Measurements from ENCODE around the gene SESTD1.

The SESTD1 gene

GRCh38 chr2:179193759-179194394 is 70.8 kb downstream of the SESTD1 start:
- H3K27me3 ChIP-seq (ENCODE audit: control insufficient read depth, insufficient read depth, low read length): no peaks in the 10 kb centered on the region
- no peaks in the 10 kb centered on the region for H3K4me1 ChIP-seq (ENCODE audit: control insufficient read depth, insufficient read depth, low read length)
- no peaks in the 10 kb centered on the region for H3K9me3 ChIP-seq (ENCODE audit: control insufficient read depth, low read length)
- no peak overlapping the region for H3K9ac ChIP-seq (ENCODE audit: low read length)
- no peaks in the 10 kb centered on the region for H3K36me3 ChIP-seq (ENCODE audit: control insufficient read depth, insufficient read depth, low read length)
- no peak overlapping the region for H3K4me3 ChIP-seq (ENCODE audit: low read length)

GRCh38 chr2:179191110-179191509 is 73.5 kb downstream of the SESTD1 start:
- H3K36me3 ChIP-seq (ENCODE audit: control insufficient read depth, insufficient read depth, low read length): no peaks in the 10 kb centered on the region
- H3K27me3 ChIP-seq (ENCODE audit: control insufficient read depth, insufficient read depth, low read length): no peaks in the 10 kb centered on the region
- H3K9ac ChIP-seq (ENCODE audit: low read length): no peak overlapping the region
- no peak overlapping the region for H3K4me3 ChIP-seq (ENCODE audit: low read length)
- no peaks in the 10 kb centered on the region for H3K9me3 ChIP-seq (ENCODE audit: control insufficient read depth, low read length)
- no peaks in the 10 kb centered on the region for H3K4me1 ChIP-seq (ENCODE audit: control insufficient read depth, insufficient read depth, low read length)

GRCh38 chr2:179186126-179186525 is 78.5 kb downstream of the SESTD1 start:
- Histone ChIP-seq H3K27me3 (ENCODE audit: control insufficient read depth, insufficient read depth, low read length) (no peaks in the 10 kb centered on the region), H3K36me3 (ENCODE audit: control insufficient read depth, insufficient read depth, low read length) (no peaks in the 10 kb centered on the region), H3K9me3 (ENCODE audit: control insufficient read depth, low read length) (no peaks in the 10 kb centered on the region), H3K4me1 (ENCODE audit: control insufficient read depth, insufficient read depth, low read length) (no peaks in the 10 kb centered on the region), H3K4me3 (ENCODE audit: low read length) (no peak overlapping the region), H3K9ac (ENCODE audit: low read length) (no peak overlapping the region)

- Histone ChIP-seq H3K4me3 (ENCODE audit: low read length) (no peak overlapping the region), H3K9me3 (ENCODE audit: control insufficient read depth, low read length) (no peaks in the 10 kb centered on the region), H3K9ac (ENCODE audit: low read length) (no peak overlapping the region), H3K27me3 (ENCODE audit: control insufficient read depth, insufficient read depth, low read length) (no peaks in the 10 kb centered on the region), H3K36me3 (ENCODE audit: control insufficient read depth, insufficient read depth, low read length) (no peaks in the 10 kb centered on the region), H3K4me1 (ENCODE audit: control insufficient read depth, insufficient read depth, low read length) (no peaks in the 10 kb centered on the region)
These were observed 80.0 kb downstream of the SESTD1 start for GRCh38 chr2:179184610-179185009.

DNA sequence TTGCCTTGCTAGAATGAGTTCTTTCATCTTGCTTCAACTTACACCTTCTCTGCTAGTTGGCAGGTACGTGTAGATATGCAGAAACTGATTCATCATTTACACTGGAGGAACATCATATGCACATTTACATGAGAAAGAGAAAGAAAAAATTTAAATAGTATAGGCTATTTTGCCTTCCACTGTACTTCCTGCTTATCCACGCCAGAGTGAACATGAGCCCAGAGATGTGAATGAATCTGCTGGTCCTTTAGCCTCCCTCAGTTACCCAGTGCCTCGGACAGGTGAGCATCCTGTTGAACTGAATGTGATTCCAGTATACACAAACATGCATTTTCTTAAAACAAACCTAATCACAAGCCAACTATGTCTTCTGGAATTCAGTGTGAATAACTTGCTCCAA is 83.6 kb downstream of the SESTD1 start:
- Histone ChIP-seq H3K4me1 (ENCODE audit: control insufficient read depth, insufficient read depth, low read length) (no peaks in the 10 kb centered on the region), H3K36me3 (ENCODE audit: control insufficient read depth, insufficient read depth, low read length) (no peaks in the 10 kb centered on the region), H3K4me3 (ENCODE audit: low read length) (no peak overlapping the region), H3K9me3 (ENCODE audit: control insufficient read depth, low read length) (no peaks in the 10 kb centered on the region), H3K27me3 (ENCODE audit: control insufficient read depth, insufficient read depth, low read length) (no peaks in the 10 kb centered on the region), H3K9ac (ENCODE audit: low read length) (no peak overlapping the region)

DNA sequence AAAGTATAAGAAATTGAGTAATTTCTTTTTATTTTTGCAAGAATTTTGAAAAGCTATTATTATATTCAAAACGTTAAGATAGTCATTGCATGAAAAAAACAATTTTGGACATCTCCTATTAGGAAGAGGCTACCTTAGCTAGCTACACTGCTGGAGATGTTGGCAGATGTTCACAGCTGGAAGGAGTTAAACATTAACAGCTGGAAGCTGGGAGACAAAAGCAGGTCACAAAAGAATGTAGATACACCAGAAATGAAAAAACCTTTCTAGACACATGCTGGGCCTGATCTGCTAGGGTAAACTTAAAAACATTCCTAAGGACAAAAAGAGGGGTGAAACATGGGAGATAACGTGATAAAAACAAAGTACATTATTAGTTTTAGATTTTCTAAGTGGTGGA is 84.4 kb downstream of the SESTD1 start:
- no peaks in the 10 kb centered on the region for H3K9me3 ChIP-seq (ENCODE audit: control insufficient read depth, low read length)
- H3K36me3 ChIP-seq (ENCODE audit: control insufficient read depth, insufficient read depth, low read length): no peaks in the 10 kb centered on the region
- H3K4me1 ChIP-seq (ENCODE audit: control insufficient read depth, insufficient read depth, low read length): no peaks in the 10 kb centered on the region
- H3K9ac ChIP-seq (ENCODE audit: low read length): no peak overlapping the region
- no peaks in the 10 kb centered on the region for H3K27me3 ChIP-seq (ENCODE audit: control insufficient read depth, insufficient read depth, low read length)
- no peak overlapping the region for H3K4me3 ChIP-seq (ENCODE audit: low read length)

- Histone ChIP-seq H3K36me3 (ENCODE audit: control insufficient read depth, insufficient read depth, low read length) (no peaks in the 10 kb centered on the region), H3K9me3 (ENCODE audit: control insufficient read depth, low read length) (no peaks in the 10 kb centered on the region), H3K27me3 (ENCODE audit: control insufficient read depth, insufficient read depth, low read length) (no peaks in the 10 kb centered on the region), H3K4me1 (ENCODE audit: control insufficient read depth, insufficient read depth, low read length) (no peaks in the 10 kb centered on the region), H3K9ac (ENCODE audit: low read length) (no peak overlapping the region), H3K4me3 (ENCODE audit: low read length) (no peak overlapping the region)
These were observed 84.9 kb downstream of the SESTD1 start for GRCh38 chr2:179179719-179180118.

DNA sequence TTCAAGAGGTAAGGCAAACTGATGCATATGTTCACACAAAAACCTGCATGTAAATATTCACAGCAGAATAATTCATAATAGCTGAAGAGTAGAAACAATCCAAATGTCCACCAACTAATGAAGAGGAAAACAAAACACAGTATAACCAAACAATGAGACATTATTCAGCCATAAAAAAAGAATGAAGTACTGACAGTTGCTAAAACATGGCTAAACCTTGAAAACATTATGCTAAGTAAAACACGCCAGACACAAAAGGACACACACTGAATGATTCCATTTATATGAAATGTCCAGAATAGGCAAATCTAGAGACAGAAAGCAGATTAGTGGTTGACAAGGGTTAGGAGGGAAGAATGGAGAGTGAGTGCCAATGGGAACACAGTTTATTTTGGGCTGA is 86.9 kb downstream of the SESTD1 start:
- Histone ChIP-seq H3K9ac (ENCODE audit: low read length) (no peak overlapping the region), H3K4me1 (ENCODE audit: control insufficient read depth, insufficient read depth, low read length) (no peaks in the 10 kb centered on the region), H3K9me3 (ENCODE audit: control insufficient read depth, low read length) (no peaks in the 10 kb centered on the region), H3K36me3 (ENCODE audit: control insufficient read depth, insufficient read depth, low read length) (no peaks in the 10 kb centered on the region), H3K4me3 (ENCODE audit: low read length) (no peak overlapping the region), H3K27me3 (ENCODE audit: control insufficient read depth, insufficient read depth, low read length) (no peaks in the 10 kb centered on the region)

DNA sequence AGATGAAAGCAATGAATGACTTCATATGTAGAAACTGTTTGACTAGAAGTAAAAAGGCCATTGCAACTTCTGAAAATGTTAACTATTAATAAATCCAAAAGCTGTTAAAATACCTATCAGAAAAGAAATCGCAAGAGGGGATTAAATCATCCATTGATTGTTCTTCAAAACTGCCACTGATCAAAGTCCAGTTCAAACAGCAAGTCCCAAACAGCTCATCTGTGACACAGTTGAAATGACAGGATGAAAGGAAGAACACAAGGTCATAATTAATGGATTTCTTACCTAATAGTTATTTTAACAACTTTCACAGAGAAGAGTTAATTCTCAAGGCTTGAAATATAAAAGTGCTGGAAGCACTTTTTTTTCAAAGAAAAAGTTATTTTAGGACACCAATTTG is 90.4 kb downstream of the SESTD1 start:
- no peak overlapping the region for H3K9ac ChIP-seq (ENCODE audit: low read length)
- H3K4me3 ChIP-seq (ENCODE audit: low read length): no peak overlapping the region
- no peaks in the 10 kb centered on the region for H3K36me3 ChIP-seq (ENCODE audit: control insufficient read depth, insufficient read depth, low read length)
- H3K4me1 ChIP-seq (ENCODE audit: control insufficient read depth, insufficient read depth, low read length): no peaks in the 10 kb centered on the region
- no peaks in the 10 kb centered on the region for H3K9me3 ChIP-seq (ENCODE audit: control insufficient read depth, low read length)
- H3K27me3 ChIP-seq (ENCODE audit: control insufficient read depth, insufficient read depth, low read length): no peaks in the 10 kb centered on the region

DNA sequence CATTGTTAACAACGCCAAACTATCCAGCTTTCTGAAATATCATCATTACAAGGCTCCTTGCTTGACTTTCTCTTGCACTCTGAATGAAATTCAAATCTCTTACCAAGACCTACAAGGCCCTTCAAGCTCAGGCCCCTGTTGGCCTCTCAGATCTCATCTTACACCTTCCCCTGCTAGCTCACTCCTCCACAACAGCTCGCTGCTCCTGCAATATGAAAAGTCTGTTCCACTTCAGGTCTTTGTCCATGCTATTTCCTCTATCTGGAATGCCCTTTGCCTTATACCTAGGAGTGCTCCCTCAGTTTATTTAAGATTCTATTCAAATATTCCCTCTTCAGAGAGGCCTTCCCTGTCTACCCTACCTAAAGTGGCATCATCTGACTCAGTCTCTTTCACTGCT is 91.7 kb downstream of the SESTD1 start:
- no peaks in the 10 kb centered on the region for H3K36me3 ChIP-seq (ENCODE audit: control insufficient read depth, insufficient read depth, low read length)
- H3K9me3 ChIP-seq (ENCODE audit: control insufficient read depth, low read length): no peaks in the 10 kb centered on the region
- H3K4me3 ChIP-seq (ENCODE audit: low read length): no peak overlapping the region
- H3K4me1 ChIP-seq (ENCODE audit: control insufficient read depth, insufficient read depth, low read length): no peaks in the 10 kb centered on the region
- no peak overlapping the region for H3K9ac ChIP-seq (ENCODE audit: low read length)
- no peaks in the 10 kb centered on the region for H3K27me3 ChIP-seq (ENCODE audit: control insufficient read depth, insufficient read depth, low read length)

GRCh38 chr2:179171371-179171770 is 93.3 kb downstream of the SESTD1 start:
- H3K9me3 ChIP-seq (ENCODE audit: control insufficient read depth, low read length): no peaks in the 10 kb centered on the region

GRCh38 chr2:179170901-179171300 is 93.7 kb downstream of the SESTD1 start:
- Histone ChIP-seq H3K4me1 (ENCODE audit: control insufficient read depth, insufficient read depth, low read length) (no peaks in the 10 kb centered on the region), H3K36me3 (ENCODE audit: control insufficient read depth, insufficient read depth, low read length) (no peaks in the 10 kb centered on the region), H3K9me3 (ENCODE audit: control insufficient read depth, low read length) (no peaks in the 10 kb centered on the region), H3K9ac (ENCODE audit: low read length) (no peak overlapping the region), H3K27me3 (ENCODE audit: control insufficient read depth, insufficient read depth, low read length) (no peaks in the 10 kb centered on the region), H3K4me3 (ENCODE audit: low read length) (no peak overlapping the region)

More at GRCh38 chr2:179171371-179171770, 93.3 kb downstream of the SESTD1 start:
- H3K36me3 ChIP-seq (ENCODE audit: control insufficient read depth, insufficient read depth, low read length): no peaks in the 10 kb centered on the region
- H3K27me3 ChIP-seq (ENCODE audit: control insufficient read depth, insufficient read depth, low read length): no peaks in the 10 kb centered on the region
- no peaks in the 10 kb centered on the region for H3K4me1 ChIP-seq (ENCODE audit: control insufficient read depth, insufficient read depth, low read length)
- no peak overlapping the region for H3K9ac ChIP-seq (ENCODE audit: low read length)
- no peak overlapping the region for H3K4me3 ChIP-seq (ENCODE audit: low read length)

All from mucosa of stomach (tissue), 1 donor.